Activated T-cell treated with anti-CD3 and anti-CD28 coated beads, Interleukin-2, amount 50 U/mL, for 48 hours (primary cell): Measurements from ENCODE around the gene AGAP1.
"Not testable (repeated sequence)": the region's sequence is repeated elsewhere in the genome, so short reads cannot be mapped to it uniquely, and the experiment has no call there.

ENCODE experiments used
- DNase-seq, 2 experiments: peaks; one replicate each; pipeline ENCODE4 v3.0.0-alpha.2; 2020

The AGAP1 gene

DNA sequence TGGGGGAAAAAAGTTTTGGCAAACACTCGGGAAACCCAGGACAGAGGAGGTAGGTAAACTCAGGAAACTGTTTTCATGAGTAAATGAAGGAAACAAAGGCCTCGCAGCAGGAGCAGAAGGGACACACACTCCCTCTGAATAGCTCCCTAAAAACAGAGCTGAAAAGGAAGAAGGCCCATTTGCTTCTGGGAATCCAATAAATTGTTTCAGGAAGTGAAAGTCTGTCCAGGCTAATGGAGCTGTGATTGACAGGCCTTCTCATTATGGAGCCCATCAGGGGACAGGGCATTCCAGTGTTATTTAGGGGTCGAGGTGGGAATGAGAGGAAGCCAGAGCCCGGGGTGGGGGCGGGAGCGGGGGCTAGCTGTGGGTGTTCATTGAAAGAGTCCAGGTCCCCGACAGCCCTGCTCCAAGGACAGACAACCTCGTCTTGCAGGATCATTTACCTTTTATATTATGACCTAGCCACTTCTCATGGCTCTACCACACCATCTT is 593.2 kb downstream of the AGAP1 start:
- no peak for DNase-seq

- no peak for DNase-seq
Observed at GRCh38 chr2:236088368-236089057, 594.7 kb downstream of the AGAP1 start.

- DNase-seq, result no peak
Observed at GRCh38 chr2:236089271-236090026, 595.6 kb downstream of the AGAP1 start.

- no peak for DNase-seq
Observed at GRCh38 chr2:236090027-236090382, 596.2 kb downstream of the AGAP1 start.

GRCh38 chr2:236090826-236091225 is 597.0 kb downstream of the AGAP1 start:
- not testable (repeated sequence) for DNase-seq

DNA sequence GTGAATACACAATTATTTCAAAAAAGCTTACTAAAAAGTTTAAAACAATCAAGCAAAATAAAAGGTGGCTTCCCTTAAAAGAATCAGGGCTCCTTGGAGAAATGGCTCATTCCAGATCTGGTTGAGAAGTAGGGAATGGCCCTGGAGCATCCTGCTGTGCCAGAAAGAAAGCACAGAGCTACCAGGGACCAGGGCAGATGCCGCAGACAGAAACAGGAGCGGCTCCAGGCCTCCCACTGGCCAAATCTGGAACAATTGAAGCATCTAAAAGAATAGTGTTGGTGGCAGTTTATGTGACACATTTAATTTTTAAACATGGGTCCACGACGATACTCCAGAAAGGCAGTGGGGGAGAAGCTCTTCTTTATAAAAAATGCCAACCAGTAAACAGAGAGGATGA is 598.9 kb downstream of the AGAP1 start:
- no peak for DNase-seq

DNA sequence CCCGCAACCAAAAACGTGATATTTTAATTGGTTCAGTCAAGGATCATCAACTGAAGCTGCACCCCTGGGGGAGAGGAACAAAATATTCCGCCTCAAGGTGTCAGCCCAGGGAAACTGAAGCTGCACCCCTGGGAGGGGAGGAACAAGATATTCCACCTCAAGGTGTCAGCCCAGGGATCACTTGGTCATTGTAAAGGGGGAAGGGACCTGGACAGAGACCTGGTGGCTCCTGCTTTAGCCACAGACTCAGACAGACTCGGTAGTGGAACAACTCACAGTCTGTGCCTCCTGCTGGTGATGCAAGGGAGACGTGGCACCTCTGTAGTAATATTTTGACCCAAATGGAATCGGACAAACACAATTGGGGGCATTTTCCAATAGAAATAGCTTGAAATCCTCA is 599.3 kb downstream of the AGAP1 start:
- no peak for DNase-seq

GRCh38 chr2:236095504-236095903 is 601.7 kb downstream of the AGAP1 start:
- no peak for DNase-seq

GRCh38 chr2:236101311-236101950 is 607.6 kb downstream of the AGAP1 start:
- no peak for DNase-seq

- no peak for DNase-seq
Observed at GRCh38 chr2:236102971-236103370, 609.1 kb downstream of the AGAP1 start.

DNA sequence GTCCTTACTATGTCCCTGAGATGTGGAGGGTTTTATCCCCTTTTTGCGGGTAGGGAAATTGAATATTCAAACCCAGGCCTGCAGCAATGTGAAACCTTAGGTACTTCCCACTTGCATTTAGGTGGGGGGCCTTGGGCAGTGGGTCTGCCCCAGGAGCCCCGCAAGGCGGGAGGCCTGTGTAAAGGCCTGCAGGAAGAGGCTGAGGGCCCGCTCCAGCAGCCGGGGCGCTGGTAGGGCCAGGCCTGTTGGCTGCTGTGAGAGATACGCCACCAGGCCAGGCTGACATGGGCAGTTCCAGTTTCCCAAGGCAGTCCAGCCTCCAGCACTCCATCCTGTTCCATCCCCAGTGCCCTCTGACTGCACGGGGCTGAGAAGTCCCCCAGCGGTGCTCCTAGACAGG is 610.1 kb downstream of the AGAP1 start:
- DNase-seq, result no peak

DNA sequence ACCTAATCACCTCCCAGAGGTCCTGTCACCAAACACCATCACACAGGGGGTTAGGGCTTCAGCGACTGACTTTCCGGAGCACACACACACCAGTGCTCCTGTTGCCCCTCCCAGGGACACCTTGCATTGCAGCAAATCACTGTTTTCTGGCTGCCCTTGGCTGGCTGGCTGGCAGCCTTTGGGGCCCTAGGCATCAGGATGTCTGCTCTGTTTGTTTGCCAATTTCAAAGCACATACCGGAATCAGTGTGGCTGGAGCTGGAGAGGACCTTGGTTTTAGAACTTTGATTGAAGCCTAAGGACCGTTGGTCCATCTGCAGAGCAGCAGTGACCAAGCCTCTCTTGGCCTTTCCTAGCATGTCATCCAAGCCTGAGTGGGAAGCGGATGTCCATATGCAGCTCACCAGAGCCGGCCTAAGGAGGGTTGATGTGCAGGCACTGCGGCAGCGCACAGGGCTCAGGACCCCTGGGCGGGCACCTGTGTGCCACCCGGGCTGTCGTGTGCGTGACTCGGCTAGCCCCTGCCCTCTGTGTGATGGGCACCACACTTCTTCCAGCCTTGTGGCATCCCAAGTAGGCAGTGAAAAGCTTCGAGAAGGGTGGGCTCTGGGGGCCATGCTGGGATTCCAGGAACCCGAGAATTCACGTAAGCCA is 612.2 kb downstream of the AGAP1 start:
- DNase-seq, result no peak

- DNase-seq, result no peak
Observed at GRCh38 chr2:236106761-236107160, 612.9 kb downstream of the AGAP1 start.

- no peak for DNase-seq
Observed at GRCh38 chr2:236107536-236107935, 613.7 kb downstream of the AGAP1 start.

DNA sequence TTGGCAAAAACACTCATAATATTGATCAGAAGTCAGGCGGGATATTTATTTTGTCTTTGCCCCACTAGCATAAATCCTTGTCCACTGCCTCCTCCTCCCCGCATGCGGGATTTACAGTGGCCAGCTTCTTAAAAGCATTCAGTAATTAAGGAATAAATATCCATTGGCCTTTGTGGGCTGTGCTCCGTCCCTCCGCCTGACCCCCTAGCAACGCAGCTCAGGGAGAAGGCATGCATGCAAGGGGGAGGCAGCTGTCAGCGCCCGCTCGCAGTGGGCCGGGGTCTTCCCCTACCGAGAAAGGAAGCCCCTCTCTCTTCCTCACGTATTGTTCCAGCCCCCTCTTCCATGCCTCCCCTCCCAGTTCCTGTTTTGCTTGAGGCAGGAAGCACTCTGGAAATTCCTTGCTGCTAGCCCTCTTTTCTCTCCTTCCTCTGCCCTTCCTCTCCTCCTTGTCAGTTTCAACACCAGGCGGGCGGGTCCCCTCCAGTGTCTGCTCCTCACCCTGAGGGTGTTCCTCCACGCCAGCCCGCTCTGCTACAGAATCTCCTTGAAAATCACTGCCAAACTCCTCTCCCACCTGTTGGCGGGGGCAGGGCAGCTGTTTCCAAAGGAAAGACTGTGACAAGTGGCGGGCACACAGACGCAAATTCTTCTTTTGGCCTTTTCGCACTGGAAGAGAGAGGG is 614.2 kb downstream of the AGAP1 start:
- no peak for DNase-seq

DNA sequence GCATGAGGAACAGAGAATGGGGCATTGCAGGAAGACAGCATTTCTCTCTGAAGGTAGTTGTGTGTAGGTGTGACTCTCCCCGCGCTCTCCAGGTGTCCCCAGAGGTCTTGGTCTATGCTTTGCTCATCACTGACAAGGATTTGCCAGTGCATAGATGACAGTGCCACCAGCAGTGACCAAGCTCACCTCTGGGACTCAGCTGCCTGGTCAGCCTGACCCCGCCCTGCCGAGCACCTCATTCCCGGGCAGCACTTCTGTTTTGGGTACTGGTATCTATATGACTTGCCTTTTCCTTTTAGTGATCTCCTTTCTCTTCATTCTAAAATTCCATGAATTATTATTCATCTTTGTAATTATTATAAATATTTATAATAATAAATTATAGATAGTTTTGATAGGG is 615.2 kb downstream of the AGAP1 start:
- no peak for DNase-seq

- DNase-seq, result no peak
Observed at GRCh38 chr2:236109473-236109872, 615.6 kb downstream of the AGAP1 start.

DNA sequence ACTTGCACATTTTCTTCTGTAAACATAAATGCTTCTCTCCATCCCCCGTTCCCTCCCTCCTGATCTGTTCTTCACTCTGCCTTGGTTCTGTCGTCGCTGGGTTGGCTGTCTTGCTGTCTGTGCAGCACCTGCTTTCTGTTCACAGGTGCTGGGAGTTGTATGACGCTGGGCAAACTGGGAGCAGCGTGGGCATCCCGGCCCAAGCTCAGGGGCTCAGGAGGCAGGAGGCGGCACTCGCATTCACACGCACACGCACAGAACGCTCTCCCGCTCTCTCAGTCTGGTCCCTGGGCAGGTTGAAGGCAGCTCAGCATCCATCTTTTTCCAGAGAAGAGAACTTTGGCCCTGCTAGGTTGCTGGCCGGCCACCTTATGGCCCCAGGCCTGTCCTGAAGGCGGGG is 618.6 kb downstream of the AGAP1 start:
- no peak for DNase-seq

- DNase-seq, result no peak
Observed at GRCh38 chr2:236113425-236113824, 619.6 kb downstream of the AGAP1 start.

DNA sequence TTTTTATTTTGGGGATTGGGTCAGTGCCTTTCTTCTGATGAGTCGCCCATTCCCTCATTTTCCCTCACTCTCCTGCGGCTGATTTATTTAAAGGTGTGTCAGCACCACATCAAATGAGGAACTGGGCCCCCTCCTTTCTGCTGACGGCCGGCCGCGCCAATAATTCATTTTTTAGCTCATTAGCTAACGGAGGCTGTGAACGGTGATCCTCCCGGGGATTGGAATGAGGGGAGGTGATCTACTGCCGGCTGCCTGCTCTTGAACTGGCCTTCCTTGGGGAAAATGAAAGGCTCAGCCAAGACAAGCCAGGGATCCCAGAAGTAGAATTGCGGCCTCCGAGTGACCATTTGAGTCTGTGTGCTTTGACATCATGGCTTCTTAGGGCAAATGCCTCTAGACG is 620.1 kb downstream of the AGAP1 start:
- no peak for DNase-seq

DNA sequence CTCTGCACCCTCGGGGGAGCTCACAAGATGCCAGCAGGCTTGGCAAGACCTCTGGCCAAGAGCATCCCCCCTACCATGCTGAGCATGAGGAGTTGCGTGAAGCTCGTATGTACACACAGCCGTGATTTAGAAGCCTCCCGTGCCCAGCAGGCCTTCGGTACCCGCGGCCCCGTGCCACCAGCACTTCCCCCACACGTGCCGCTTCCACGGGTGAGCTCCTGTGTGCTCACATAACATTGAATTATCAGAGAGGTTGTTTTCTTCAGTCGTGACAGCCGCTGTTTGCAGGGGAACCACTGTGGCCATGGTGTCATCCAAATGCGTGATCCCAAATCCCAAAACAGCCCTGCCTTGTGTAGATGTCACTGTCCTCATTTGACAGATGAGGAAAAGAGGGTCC is 621.1 kb downstream of the AGAP1 start:
- no peak for DNase-seq

GRCh38 chr2:236117401-236117800 is 623.6 kb downstream of the AGAP1 start:
- no peak for DNase-seq

- DNase-seq, result no peak
Observed at GRCh38 chr2:236117861-236118269, 624.0 kb downstream of the AGAP1 start.
